B cell (primary cell): ENCODE results near the gene KCNIP1. TPM values are rescaled to one million over a fixed set of nuclear protein-coding genes. Genes with fewer than 3 reads are reported as not detected.

Experiments
- ATAC-seq: fragments of 200-7000 bp; cut with Tn5 transposase; one replicate; pipeline ENCODE4 v1.10.0; 2021; ENCODE audit warnings: low read depth, mild to moderate bottlenecking, moderate number of reproducible peaks, moderate library complexity
- CTCF ChIA-PET: fragments of 350-600 bp; sonication (Branson Sonifier 250); formaldehyde crosslinking; loops from one replicate; lab custom pipeline; 2021; ENCODE audit warnings: antibody characterized with exemption, inconsistent platforms; lab: Charles Lee
- POLR2A ChIA-PET: fragments of 350-600 bp; sonication (Branson Sonifier 250); formaldehyde crosslinking; loops from one replicate; lab custom pipeline; 2021; ENCODE audit warnings: antibody characterized with exemption; lab: Charles Lee
- DNase-seq: peaks from one replicate; pipeline ENCODE4 v3.0.0; 2013
- H2AFZ ChIP-seq: 2 replicates; pipeline ENCODE4 v1.6.1; 2012; ENCODE audit warnings: mild to moderate bottlenecking, low read depth, low read length; ENCODE audit not compliant: insufficient read depth, poor library complexity, severe bottlenecking
- H3K27ac ChIP-seq, 2 donors: 1 replicate in 1 of 2; 2 replicates in 1 of 2; pipeline ENCODE4 v1.5.1; 2012 to 2013; ENCODE audit warnings: low read length in 2 of 2, mild to moderate bottlenecking in 2 of 2, moderate library complexity in 1 of 2
- H3K27me3 ChIP-seq, 4 experiments: fragments of 200-600 bp in 1 of 4; sonication (generic) in 1 of 4; replicated peaks in 1 of 4; 1 replicate in 2 of 4; 2 replicates in 2 of 4; pipeline versions ENCODE4 v1.6.1 to v1.7.0; 2013 to 2016; ENCODE audit warnings: low read length in 3 of 4, mild to moderate bottlenecking in 2 of 4, mixed read lengths in 1 of 4, moderate library complexity in 1 of 4; ENCODE audit not compliant: insufficient read depth in 4 of 4, control insufficient read depth in 3 of 4; ENCODE audit errors: control extremely low read depth in 1 of 4
- H3K36me3 ChIP-seq, 2 experiments: replicated peaks in 1 of 2; 1 replicate in 1 of 2; 2 replicates in 1 of 2; pipeline versions ENCODE4 v1.6.1 to v1.7.1; 2013; ENCODE audit warnings: low read length in 1 of 2; ENCODE audit not compliant: insufficient read depth in 2 of 2, control insufficient read depth in 1 of 2; ENCODE audit errors: control extremely low read depth in 1 of 2, extremely low read depth in 1 of 2
- H3K4me1 ChIP-seq, 2 donors: fragments of 200-600 bp in 1 of 2; sonication (generic) in 1 of 2; 1 replicate in 1 of 2; 2 replicates in 1 of 2; pipeline versions ENCODE4 v1.5.1 to v1.6.1; 2013 to 2017; ENCODE audit warnings: low read length in 2 of 2; ENCODE audit not compliant: control insufficient read depth in 2 of 2, insufficient read depth in 2 of 2
- H3K4me2 ChIP-seq: replicated peaks from 2 replicates; pipeline ENCODE3; 2012; ENCODE audit warnings: mild to moderate bottlenecking, low read depth, low read length; ENCODE audit not compliant: poor library complexity, severe bottlenecking
- H3K4me3 ChIP-seq, 5 experiments: fragments of 200-600 bp in 1 of 5; sonication (generic) in 1 of 5; 1 replicate in 3 of 5; 2 replicates in 2 of 5; pipeline versions ENCODE4 v1.5.1 to v1.7.0; 2011 to 2016; ENCODE audit warnings: low read length in 4 of 5, mild to moderate bottlenecking in 4 of 5, low read depth in 2 of 5, control low read depth in 1 of 5, moderate library complexity in 1 of 5; ENCODE audit not compliant: insufficient read depth in 1 of 5; ENCODE audit errors: control extremely low read depth in 1 of 5, extremely low read depth in 1 of 5
- H3K79me2 ChIP-seq: fragments of 200-600 bp; sonication (generic); one replicate; pipeline ENCODE4 v1.6.0; 2016; ENCODE audit warnings: low read length; ENCODE audit not compliant: control insufficient read depth, insufficient read depth
- H3K9ac ChIP-seq: fragments of 200-600 bp; sonication (generic); 2 replicates; pipeline ENCODE4 v1.6.1; 2017; ENCODE audit warnings: mild to moderate bottlenecking, low read length, moderate library complexity
- H3K9me3 ChIP-seq, 3 donors: one replicate each; pipeline versions ENCODE4 v1.6.1 to v1.7.1; 2013; ENCODE audit warnings: low read length in 2 of 3; ENCODE audit not compliant: control insufficient read depth in 2 of 3, insufficient read depth in 1 of 3; ENCODE audit errors: control extremely low read depth in 1 of 3
- H4K20me1 ChIP-seq: 2 replicates; pipeline ENCODE4 v1.6.0; 2012; ENCODE audit warnings: mild to moderate bottlenecking, low read length; ENCODE audit not compliant: insufficient read depth, control insufficient read depth, poor library complexity, severe bottlenecking
- H3K27ac Mint-ChIP-seq: one replicate; pipeline ENCODE4 v1.8.0; 2021; ENCODE audit warnings: mixed read lengths
- H3K27me3 Mint-ChIP-seq: one replicate; pipeline ENCODE4 v1.8.0; 2021; ENCODE audit warnings: mixed read lengths
- H3K4me1 Mint-ChIP-seq: one replicate; pipeline ENCODE4 v1.8.0; 2021; ENCODE audit warnings: mixed read lengths
- H3K4me3 Mint-ChIP-seq: one replicate; pipeline ENCODE4 v1.8.0; 2021; ENCODE audit warnings: mixed read lengths
- H3K9me3 Mint-ChIP-seq: one replicate; pipeline ENCODE4 v1.8.0; 2022; ENCODE audit warnings: mixed read lengths; ENCODE audit not compliant: insufficient read depth
- CTCF ChIP-seq: fragments of 200-600 bp; IDR thresholded peaks from one replicate; pipeline ENCODE4 v1.8.0; 2022; ENCODE audit warnings: antibody characterized with exemption, mild to moderate bottlenecking
- EZH2 ChIP-seq: IDR thresholded peaks from 2 replicates; pipeline ENCODE4 v1.6.1; 2012; ENCODE audit warnings: borderline replicate concordance, low read depth, mild to moderate bottlenecking, moderate library complexity, low read length; ENCODE audit not compliant: insufficient read depth, poor library complexity, severe bottlenecking
- WGBS: methylation state at CpG from one replicate; pipeline ENCODE4 v1.1.5; 2013; ENCODE audit warnings: missing lambda C conversion rate; ENCODE audit not compliant: insufficient coverage; 5-methylcytosine and 5-hydroxymethylcytosine counted together
- intact Hi-C: fragments of 100-400 bp; cut with micrococcal nuclease; formaldehyde crosslinking; loops from one replicate; pipeline ENCODE4 v1.10.0; 2022
- polyA plus RNA-seq: library from polyadenylated mRNA; depleted of rRNA; stranded (reverse); fragments of >200 nt; gene quantifications from 2 replicates; pipeline ENCODE4 v1.2.3, GENCODE V29; 2012
- total RNA-seq, 2 donors: library from RNA; stranded (reverse); fragments of 120-200 nt in 1 of 2; gene quantifications; 1 replicate in 1 of 2; 2 replicates in 1 of 2; pipeline versions ENCODE4 v1.2.3 to v1.2.4, GENCODE V29; 2013 to 2022

KCNIP1 gene
- total and polyA plus RNA-seq, 2 donors (not counting 1 experiment from before 2014, with no cell fraction given), result not detected

GRCh38 chr5:170489199-170489598 lies 14.6 kb upstream of the KCNIP1 start:
- H3K27me3 ChIP-seq, result peaks cover 0 to 3% (median 0%) of the 10 kb centered on the region in 4 experiments
- ChIA-PET POLR2A (no interaction called here), CTCF (no interaction called here)
- H3K27ac Mint-ChIP-seq, result no peak overlapping the region
- no peaks in the 10 kb centered on the region for H3K79me2 ChIP-seq
- H3K4me2 ChIP-seq, result no peak overlapping the region
- no peak for DNase-seq
- H3K27ac ChIP-seq, result no peak overlapping the region
- H3K4me3 ChIP-seq, result no peak overlapping the region
- TF ChIP-seq EZH2, result no peak
- no peak for TF ChIP-seq CTCF
- H3K4me3 Mint-ChIP-seq, result no peak overlapping the region
- no peaks in the 10 kb centered on the region for H3K4me1 ChIP-seq
- H3K4me1 Mint-ChIP-seq, result no peaks in the 10 kb centered on the region
- no peaks in the 10 kb centered on the region for H3K9me3 ChIP-seq
- no peak overlapping the region for H3K9ac ChIP-seq
- intact Hi-C loops, result no loop called here
- H3K9me3 Mint-ChIP-seq, result no peaks in the 10 kb centered on the region
- peaks cover 10% of the 10 kb centered on the region for H3K27me3 Mint-ChIP-seq
- no peak for ATAC-seq
- no peaks in the 10 kb centered on the region for H3K36me3 ChIP-seq
- H2AFZ ChIP-seq, result no peak overlapping the region
- 86% methylated on average over 5 of the region's 6 CpGs for WGBS
- no peaks in the 10 kb centered on the region for H4K20me1 ChIP-seq

GRCh38 chr5:170490381-170490780 lies 13.4 kb upstream of the KCNIP1 start:
- Histone ChIP-seq H3K27me3 (peaks cover 0 to 5% (median 0%) of the 10 kb centered on the region in 4 experiments), H4K20me1 (no peaks in the 10 kb centered on the region), H3K9me3 (no peaks in the 10 kb centered on the region), H3K79me2 (no peaks in the 10 kb centered on the region), H3K9ac (no peak overlapping the region), H3K27ac (no peak overlapping the region), H3K4me1 (no peaks in the 10 kb centered on the region), H3K36me3 (no peaks in the 10 kb centered on the region), H3K4me3 (no peak overlapping the region), H2AFZ (no peak overlapping the region), H3K4me2 (no peak overlapping the region)
- ATAC-seq, result no peak
- DNase-seq, result no peak
- Mint-ChIP-seq H3K27ac (no peak overlapping the region), H3K4me1 (no peaks in the 10 kb centered on the region), H3K27me3 (peaks cover 15% of the 10 kb centered on the region), H3K9me3 (no peaks in the 10 kb centered on the region), H3K4me3 (no peak overlapping the region)
- CTCF ChIA-PET, result no interaction called here
- WGBS, result 100% methylated on average over 2 of the region's 3 CpGs
- POLR2A ChIA-PET, result no interaction called here
- TF ChIP-seq EZH2 (no peak), CTCF (no peak)
- intact Hi-C loops, result no loop called here
